ENCODE data around the gene SULT4A1.

The SULT4A1 gene

GRCh38 chr22:43828725-43828997 lies 33.7 kb downstream of the SULT4A1 start:
- no peak for DNase-seq (ENCODE audit: low read depth)

GRCh38 chr22:43827926-43828724 lies 34.2 kb downstream of the SULT4A1 start:
- DNase-seq (ENCODE audit: low read depth) = no peak

GRCh38 chr22:43827003-43827735 lies 35.1 kb downstream of the SULT4A1 start:
- no peak for DNase-seq (ENCODE audit: low read depth)

- no peak for DNase-seq (ENCODE audit: low read depth)
Measured at GRCh38 chr22:43826142-43827002, 35.9 kb downstream of the SULT4A1 start.

GRCh38 chr22:43825651-43826050 lies 36.7 kb downstream of the SULT4A1 start:
- no peak for DNase-seq (ENCODE audit: low read depth)

GRCh38 chr22:43824724-43825420 lies 37.4 kb downstream of the SULT4A1 start:
- DNase-seq (ENCODE audit: low read depth) = no peak

- DNase-seq (ENCODE audit: low read depth) = no peak
Measured at GRCh38 chr22:43823911-43824665, 38.2 kb downstream of the SULT4A1 start.

- DNase-seq (ENCODE audit: low read depth) = no peak
Measured at GRCh38 chr22:43823353-43823908, 38.9 kb downstream of the SULT4A1 start.

- no peak for DNase-seq (ENCODE audit: low read depth)
Measured at GRCh38 chr22:43821606-43822425, 40.5 kb downstream of the SULT4A1 start.

GRCh38 chr22:43820651-43821305 lies 41.5 kb downstream of the SULT4A1 start:
- no peak for DNase-seq (ENCODE audit: low read depth)

GRCh38 chr22:43819931-43820640 lies 42.2 kb downstream of the SULT4A1 start:
- DNase-seq (ENCODE audit: low read depth) = no peak

GRCh38 chr22:43819421-43819921 lies 42.8 kb downstream of the SULT4A1 start:
- DNase-seq (ENCODE audit: low read depth) = no peak

GRCh38 chr22:43818981-43819380 lies 43.3 kb downstream of the SULT4A1 start:
- DNase-seq (ENCODE audit: low read depth) = no peak

- DNase-seq (ENCODE audit: low read depth) = no peak
Measured at GRCh38 chr22:43817402-43817801, 44.9 kb downstream of the SULT4A1 start.

GRCh38 chr22:43814264-43814663 lies 48.0 kb downstream of the SULT4A1 start:
- no peak for DNase-seq (ENCODE audit: low read depth)

- DNase-seq (ENCODE audit: low read depth) = no peak
Measured at GRCh38 chr22:43812890-43813289, 49.4 kb downstream of the SULT4A1 start.

GRCh38 chr22:43812149-43812842 lies 50.0 kb downstream of the SULT4A1 start, which contains the start of gene EFCAB6:
TSS of gene EFCAB6 (minus strand) at chr22:43812305. CDS start at chr22:43782318, 29,987 bp downstream.
- peak; percentile 91 for DNase-seq (ENCODE audit: low read depth)

- no peak for DNase-seq (ENCODE audit: low read depth)
Measured at GRCh38 chr22:43811777-43812148, 50.5 kb downstream of the SULT4A1 start.

Data from activated T-cell treated with anti-CD3 and anti-CD28 coated beads for 24 hours (primary cell).